ENCODE measurements around the gene GSE1.

Gene GSE1

GRCh38 chr16:85573696-85574641 lies 39.2 kb upstream of the GSE1 start:
- FAIRE-seq (no peak), DNase-seq (ENCODE audit: insufficient read length, low spot score) (no peak)

- DNase-seq (ENCODE audit: insufficient read length, low spot score) (no peak), FAIRE-seq (no peak)
These were observed 38.2 kb upstream of the GSE1 start for GRCh38 chr16:85574672-85575475.

- DNase-seq (ENCODE audit: insufficient read length, low spot score), result no peak
- no peak for FAIRE-seq
These were observed 37.2 kb upstream of the GSE1 start for GRCh38 chr16:85575920-85576319.

GRCh38 chr16:85576944-85577343 lies 36.2 kb upstream of the GSE1 start:
- FAIRE-seq (no peak), DNase-seq (ENCODE audit: insufficient read length, low spot score) (no peak)

- DNase-seq (ENCODE audit: insufficient read length, low spot score), result no peak
- no peak for FAIRE-seq
These were observed 35.1 kb upstream of the GSE1 start for GRCh38 chr16:85577899-85578598.

- DNase-seq (ENCODE audit: insufficient read length, low spot score) (no peak), FAIRE-seq (no peak)
These were observed 34.5 kb upstream of the GSE1 start for GRCh38 chr16:85578599-85578948.

GRCh38 chr16:85579191-85579590 lies 33.9 kb upstream of the GSE1 start:
- FAIRE-seq, result no peak

GRCh38 chr16:85579923-85580580 lies 33.1 kb upstream of the GSE1 start:
- FAIRE-seq (no peak), DNase-seq (ENCODE audit: insufficient read length, low spot score) (no peak)

More at GRCh38 chr16:85579191-85579590, 33.9 kb upstream of the GSE1 start:
- no peak for DNase-seq (ENCODE audit: insufficient read length, low spot score)

GRCh38 chr16:85580684-85581083 lies 32.4 kb upstream of the GSE1 start:
- DNase-seq (ENCODE audit: insufficient read length, low spot score), result no peak
- FAIRE-seq, result no peak

- FAIRE-seq (no peak), DNase-seq (ENCODE audit: insufficient read length, low spot score) (no peak)
These were observed 30.7 kb upstream of the GSE1 start for GRCh38 chr16:85582229-85582991.

- FAIRE-seq, result no peak
- DNase-seq (ENCODE audit: insufficient read length, low spot score), result no peak
These were observed 29.5 kb upstream of the GSE1 start for GRCh38 chr16:85583491-85584181.

- DNase-seq (ENCODE audit: insufficient read length, low spot score), result no peak
- no peak for FAIRE-seq
These were observed 28.9 kb upstream of the GSE1 start for GRCh38 chr16:85584267-85584666.

- no peak for DNase-seq (ENCODE audit: insufficient read length, low spot score)
- no peak for FAIRE-seq
These were observed 28.3 kb upstream of the GSE1 start for GRCh38 chr16:85584819-85585282.

- no peak for FAIRE-seq
These were observed 27.4 kb upstream of the GSE1 start for GRCh38 chr16:85585711-85586110.

GRCh38 chr16:85586380-85587104 lies 26.6 kb upstream of the GSE1 start:
- DNase-seq (ENCODE audit: insufficient read length, low spot score), result no peak
- FAIRE-seq, result no peak

More at GRCh38 chr16:85585711-85586110, 27.4 kb upstream of the GSE1 start:
- DNase-seq (ENCODE audit: insufficient read length, low spot score), result no peak

GRCh38 chr16:85587762-85588556 lies 25.2 kb upstream of the GSE1 start:
- DNase-seq (ENCODE audit: insufficient read length, low spot score) (no peak), FAIRE-seq (no peak)

Measured in HTR-8/SVneo (cell line).